ENCODE results near the gene EHMT1. TPM values are rescaled to one million over a fixed set of nuclear protein-coding genes. Genes with fewer than 3 reads are reported as not detected.
A peak's percentile ranks its signal among the peaks of the same experiment; 100 is the strongest.
"Not testable (repeated sequence)": the region's sequence is repeated elsewhere in the genome, so short reads cannot be mapped to it uniquely, and the experiment has no call there.

The EHMT1 gene
- total RNA-seq, 1 donor from 2014 or later = 64.2 TPM

DNA sequence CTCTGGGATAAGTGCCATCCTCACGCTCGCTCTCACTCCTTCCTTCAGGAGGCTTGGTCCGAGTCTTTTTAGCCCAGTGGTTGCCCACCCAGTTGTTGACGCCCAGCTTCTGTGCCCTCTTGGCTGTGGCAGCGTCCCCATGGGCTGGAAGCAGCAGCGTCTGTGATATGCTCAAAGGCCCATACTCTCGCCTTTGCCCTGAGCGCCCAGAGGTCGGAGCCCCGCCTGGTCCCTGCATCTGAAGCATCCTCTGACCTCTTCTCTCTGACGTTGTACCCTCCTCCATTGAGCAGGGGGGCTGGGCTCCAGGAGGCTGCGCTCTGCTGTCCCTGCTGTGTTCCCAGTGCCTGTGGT lies 180.8 kb downstream of the EHMT1 start:
- DNase-seq (ENCODE audit: low spot score) (no peak), ATAC-seq (no peak)

GRCh38 chr9:137800196-137801022 lies 181.6 kb downstream of the EHMT1 start:
- DNase-seq (ENCODE audit: low spot score) (no peak), ATAC-seq (peak; percentile 14)

GRCh38 chr9:137801023-137801319 lies 182.2 kb downstream of the EHMT1 start:
- DNase-seq (ENCODE audit: low spot score) = no peak
- peak; percentile 13 for ATAC-seq

DNA sequence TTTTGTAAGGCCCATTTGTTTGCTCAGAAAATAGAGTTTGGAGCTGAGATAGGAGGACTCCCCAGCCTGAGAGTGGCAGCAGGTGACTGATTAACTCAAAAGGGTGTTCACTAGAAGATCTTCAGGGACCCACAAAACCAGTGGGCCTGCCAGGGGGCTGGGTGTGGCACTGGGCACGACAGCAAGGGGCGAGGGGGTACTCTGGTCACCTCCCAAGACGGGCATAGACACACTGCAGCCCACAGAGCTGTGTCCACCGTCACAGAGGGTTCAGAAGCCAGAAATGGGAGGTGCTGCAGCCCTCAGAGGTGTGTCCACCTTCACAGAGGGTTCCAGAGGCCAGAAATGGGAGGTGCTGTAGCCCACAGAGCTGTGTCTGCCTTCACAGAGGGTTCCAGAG lies 183.2 kb downstream of the EHMT1 start:
- DNase-seq (ENCODE audit: low spot score) (no peak), ATAC-seq (peak; percentile 21)

DNA sequence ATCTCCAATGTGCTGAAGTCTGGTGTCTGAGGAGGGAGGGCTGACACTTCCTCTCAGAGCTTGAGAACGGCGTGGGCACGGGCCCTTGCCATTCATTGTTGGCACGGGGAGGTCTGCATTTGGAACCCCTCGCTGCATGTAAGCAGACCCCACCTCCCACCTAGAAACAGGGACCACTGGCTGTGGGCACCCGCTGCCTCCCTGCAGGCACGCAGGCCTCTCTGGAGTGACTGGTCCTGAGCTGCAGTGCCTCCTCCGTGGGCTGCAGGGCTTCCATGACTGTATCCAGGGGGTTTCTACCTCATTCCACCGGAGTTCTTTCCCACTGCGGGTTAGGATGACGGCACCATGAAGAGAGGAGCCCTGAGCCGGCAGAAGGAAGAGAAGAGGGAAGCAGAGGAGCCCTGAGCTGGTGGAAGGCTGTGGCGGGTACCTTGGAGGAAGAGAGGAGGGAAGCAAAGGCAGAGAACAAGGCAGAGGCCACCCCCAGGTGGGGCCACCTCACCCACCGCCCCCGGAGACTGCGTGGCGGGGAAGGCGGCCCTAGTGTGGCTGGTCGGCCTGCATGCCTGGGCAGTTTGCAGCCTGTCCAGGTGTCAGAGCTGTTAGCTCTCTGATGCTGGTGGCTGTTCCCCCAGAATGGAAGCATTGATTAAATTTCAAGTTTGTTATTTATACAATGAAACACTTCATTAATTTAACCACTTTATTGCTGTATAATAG lies 183.9 kb downstream of the EHMT1 start:
- DNase-seq (ENCODE audit: low spot score) (no peak), ATAC-seq (no peak)

DNA sequence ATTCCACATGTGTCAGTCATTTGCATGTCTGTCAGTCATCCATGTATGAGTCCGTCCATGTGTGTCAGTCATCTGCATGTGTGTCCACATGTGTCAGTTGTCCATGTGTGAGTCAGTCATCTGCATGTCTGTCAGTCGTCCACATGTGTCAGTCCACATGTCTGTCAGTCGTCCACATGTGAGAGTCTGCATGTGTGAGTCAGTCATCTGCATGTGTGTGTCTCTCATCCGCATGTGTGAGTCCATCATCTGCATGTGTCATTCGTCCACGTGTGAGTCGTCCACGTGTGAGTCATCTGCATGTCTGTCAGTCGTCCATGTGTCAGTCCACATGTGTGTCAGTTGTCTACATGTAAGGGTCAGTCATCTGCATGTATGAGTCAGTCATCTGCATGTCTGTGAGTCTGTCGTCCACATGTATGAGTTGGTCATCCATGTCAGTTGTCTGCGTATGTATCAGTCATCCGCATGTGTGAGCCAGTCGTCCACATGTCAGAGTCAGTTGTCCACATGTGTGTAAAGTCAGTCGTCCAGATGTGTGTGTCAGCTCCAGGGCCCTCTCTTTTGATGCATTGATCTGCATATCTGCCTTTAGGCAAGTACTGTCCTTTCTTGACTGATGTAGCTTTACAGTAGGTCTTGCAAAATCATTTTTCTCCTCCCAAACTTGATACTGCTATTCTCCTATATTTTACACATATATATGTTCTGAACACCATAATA lies 186.3 kb downstream of the EHMT1 start:
- ATAC-seq = no peak
- no peak for DNase-seq (ENCODE audit: low spot score)

DNA sequence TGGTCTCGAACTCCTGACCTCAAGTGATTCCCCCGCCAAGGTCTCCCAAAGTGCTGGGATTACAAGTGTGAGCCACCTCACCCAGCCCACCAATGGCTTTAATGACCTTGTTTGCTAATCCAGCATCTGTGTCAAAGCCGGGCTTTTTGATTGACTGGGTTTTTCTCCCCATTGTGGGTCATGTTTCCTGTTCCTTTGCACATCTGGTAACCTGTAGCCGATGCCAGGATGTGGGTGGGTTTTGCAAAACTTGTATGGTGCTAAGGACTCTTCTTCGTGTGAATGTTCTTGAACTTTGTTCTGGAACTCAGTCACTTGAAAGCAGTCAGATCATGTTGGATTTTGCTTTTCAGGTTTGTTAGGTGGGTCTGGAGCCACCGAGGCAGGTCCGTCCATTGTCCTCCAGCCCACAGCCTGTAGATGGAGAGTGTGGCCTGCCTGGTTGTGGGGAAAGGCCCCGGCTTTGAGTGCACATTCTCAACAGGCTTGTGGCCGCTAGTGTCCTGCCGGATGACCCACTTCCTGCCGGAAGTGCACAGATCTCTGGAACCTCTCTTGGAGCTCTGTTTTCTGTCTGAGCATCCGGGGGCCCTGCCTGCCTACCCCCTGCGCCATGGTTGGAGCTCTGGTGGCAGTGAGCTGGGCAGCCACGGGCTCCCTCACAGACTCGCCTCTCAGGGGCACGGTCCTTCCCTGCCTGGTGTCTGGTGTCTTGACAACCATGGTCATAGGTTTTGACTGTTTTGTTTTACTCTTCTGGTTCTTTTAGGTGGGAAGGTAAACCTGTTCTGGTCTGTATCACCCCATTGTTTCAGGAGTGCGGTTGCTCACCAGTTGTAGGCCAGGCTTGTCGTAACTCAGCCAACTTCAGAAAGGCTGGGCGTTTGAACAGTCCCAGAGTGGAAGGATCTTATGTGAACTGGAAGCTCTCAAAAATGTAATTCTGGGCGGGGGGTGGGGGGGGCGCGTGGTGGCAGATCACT lies 189.2 kb downstream of the EHMT1 start:
- DNase-seq (ENCODE audit: low spot score) = no peak
- peak; percentile 29 for ATAC-seq

- ATAC-seq (no peak), DNase-seq (ENCODE audit: low spot score) (no peak)
These were observed 190.3 kb downstream of the EHMT1 start for GRCh38 chr9:137809040-137809576.

DNA sequence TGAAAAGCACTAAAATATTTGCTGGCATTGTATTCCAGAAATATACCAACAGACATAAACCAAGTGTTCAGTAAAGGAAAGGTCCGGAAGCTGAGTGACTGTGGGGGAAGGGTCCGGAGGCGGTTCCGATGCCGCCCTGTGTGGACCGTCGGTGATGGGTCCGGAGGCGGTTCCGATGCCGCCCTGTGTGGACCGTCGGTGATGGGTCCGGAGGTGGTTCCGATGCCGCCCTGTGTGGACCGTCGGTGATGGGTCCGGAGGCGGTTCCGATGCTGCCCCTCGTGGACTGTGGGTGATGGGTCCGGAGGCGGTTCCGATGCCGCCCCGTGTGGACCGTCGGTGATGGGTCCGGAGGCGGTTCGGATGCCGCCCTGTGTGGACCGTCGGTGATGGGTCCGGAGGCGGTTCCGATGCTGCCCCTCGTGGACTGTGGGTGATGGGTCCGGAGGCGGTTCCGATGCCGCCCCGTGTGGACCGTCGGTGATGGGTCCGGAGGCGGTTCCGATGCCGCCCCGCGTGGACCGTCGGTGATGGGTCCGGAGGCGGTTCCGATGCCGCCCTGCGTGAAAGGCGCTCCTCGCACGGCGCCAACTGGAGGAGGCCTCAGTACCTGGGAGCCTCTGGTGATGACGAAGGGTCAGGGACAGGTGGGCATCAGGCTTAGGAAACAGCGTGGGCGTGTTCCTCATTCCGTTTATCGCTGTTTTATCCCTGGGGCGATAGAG lies 191.1 kb downstream of the EHMT1 start:
- ATAC-seq; DNase-seq (ENCODE audit: low spot score): not testable (repeated sequence)

- DNase-seq (ENCODE audit: low spot score) = no peak
- no peak for ATAC-seq
These were observed 192.6 kb downstream of the EHMT1 start for GRCh38 chr9:137811283-137811870.

- DNase-seq (ENCODE audit: low spot score) (no peak), ATAC-seq (no peak)
These were observed 193.7 kb downstream of the EHMT1 start for GRCh38 chr9:137812356-137813023.

GRCh38 chr9:137813167-137813566 lies 194.4 kb downstream of the EHMT1 start:
- DNase-seq (ENCODE audit: low spot score) (no peak), ATAC-seq (no peak)

- DNase-seq (ENCODE audit: low spot score) (no peak), ATAC-seq (no peak)
These were observed 195.0 kb downstream of the EHMT1 start for GRCh38 chr9:137813651-137814415.

DNA sequence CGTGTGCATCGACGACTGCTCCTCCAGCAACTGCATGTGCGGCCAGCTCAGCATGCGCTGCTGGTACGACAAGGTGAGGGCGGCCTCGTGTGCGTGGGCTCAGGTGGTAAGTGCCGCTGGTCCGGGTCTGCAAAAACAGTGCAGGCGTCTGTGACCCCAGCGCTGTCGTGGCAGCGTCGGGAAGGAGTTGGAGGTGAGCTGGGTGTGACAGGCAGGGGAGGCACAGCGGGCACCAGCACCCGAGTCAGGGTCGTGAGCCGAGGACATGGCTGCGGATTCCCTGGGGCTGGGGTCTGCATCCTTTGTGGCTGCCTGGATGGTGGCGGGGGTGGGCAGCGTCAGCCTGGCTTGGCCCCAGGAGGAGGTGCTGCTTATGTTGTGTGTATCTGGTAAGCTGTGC lies 195.6 kb downstream of the EHMT1 start:
- no peak for DNase-seq (ENCODE audit: low spot score)
- no peak for ATAC-seq

- DNase-seq (ENCODE audit: low spot score) (no peak), ATAC-seq (no peak)
These were observed 196.0 kb downstream of the EHMT1 start for GRCh38 chr9:137814841-137815240.

GRCh38 chr9:137815256-137816255 lies 196.8 kb downstream of the EHMT1 start:
- DNase-seq (ENCODE audit: low spot score) = no peak
- ATAC-seq = no peak
